BE2C (cell line): ENCODE data around the gene CACNG1.

Source experiments
- DNase-seq: peaks from one replicate; pipeline ENCODE4 v3.0.0-alpha.2; 2020
- H3K27me3 ChIP-seq: fragments of 250-450 bp; sonication (Bioruptor Pico); 2 replicates; pipeline ENCODE4 v1.5.1; 2020; ENCODE audit warnings: mild to moderate bottlenecking
- H3K36me3 ChIP-seq: fragments of 250-450 bp; sonication (Bioruptor Pico); 2 replicates; pipeline ENCODE4 v1.5.1; 2020; ENCODE audit warnings: mild to moderate bottlenecking
- H3K4me1 ChIP-seq: fragments of 250-450 bp; sonication (Bioruptor Pico); 2 replicates; pipeline ENCODE4 v1.5.1; 2020
- H3K4me3 ChIP-seq: 2 replicates; pipeline ENCODE4 v1.5.1; 2011; ENCODE audit warnings: low read depth, low read length
- H3K9me3 ChIP-seq: fragments of 250-450 bp; sonication (Bioruptor Pico); 2 replicates; pipeline ENCODE4 v1.5.1; 2020
- CTCF ChIP-seq: IDR thresholded peaks from 2 replicates; pipeline ENCODE4 v1.5.1; 2012; ENCODE audit warnings: mild to moderate bottlenecking, low read depth, low read length

Gene CACNG1

GRCh38 chr17:67074781-67075180, 30.4 kb downstream of the CACNG1 start:
- no peaks in the 10 kb centered on the region for H3K27me3 ChIP-seq
- no peaks in the 10 kb centered on the region for H3K9me3 ChIP-seq
- DNase-seq = no peak
- peaks cover 5% of the 10 kb centered on the region for H3K36me3 ChIP-seq
- no peak overlapping the region for H3K4me3 ChIP-seq
- no peaks in the 10 kb centered on the region for H3K4me1 ChIP-seq
- no peak for TF ChIP-seq CTCF

- no peak for TF ChIP-seq CTCF
- no peaks in the 10 kb centered on the region for H3K27me3 ChIP-seq
- no peaks in the 10 kb centered on the region for H3K9me3 ChIP-seq
- no peak for DNase-seq
- peaks cover 5% of the 10 kb centered on the region for H3K36me3 ChIP-seq
- peaks cover 3% of the 10 kb centered on the region; the same call in 1 of the 2 replicates for H3K4me1 ChIP-seq
- no peak overlapping the region for H3K4me3 ChIP-seq
Observed at GRCh38 chr17:67076290-67076689, 31.9 kb downstream of the CACNG1 start.

- H3K4me3 ChIP-seq = no peak overlapping the region
- peaks cover 3% of the 10 kb centered on the region; the same call in 1 of the 2 replicates for H3K4me1 ChIP-seq
Observed at GRCh38 chr17:67078292-67078691, 33.9 kb downstream of the CACNG1 start.

GRCh38 chr17:67079491-67079890, 35.1 kb downstream of the CACNG1 start:
- no peaks in the 10 kb centered on the region for H3K27me3 ChIP-seq
- H3K4me3 ChIP-seq = no peak overlapping the region
- peaks cover 3% of the 10 kb centered on the region; the same call in 1 of the 2 replicates for H3K4me1 ChIP-seq
- TF ChIP-seq CTCF = no peak
- no peak for DNase-seq
- no peaks in the 10 kb centered on the region for H3K9me3 ChIP-seq
- H3K36me3 ChIP-seq = peaks cover 11% of the 10 kb centered on the region

More at GRCh38 chr17:67078292-67078691, 33.9 kb downstream of the CACNG1 start:
- H3K9me3 ChIP-seq = no peaks in the 10 kb centered on the region
- DNase-seq = no peak
- H3K27me3 ChIP-seq = no peaks in the 10 kb centered on the region
- H3K36me3 ChIP-seq = peaks cover 7% of the 10 kb centered on the region
- no peak for TF ChIP-seq CTCF

- H3K4me3 ChIP-seq = no peak overlapping the region
- H3K9me3 ChIP-seq = no peaks in the 10 kb centered on the region
- DNase-seq = no peak
- H3K27me3 ChIP-seq = no peaks in the 10 kb centered on the region
- peaks cover 16% of the 10 kb centered on the region for H3K36me3 ChIP-seq
- TF ChIP-seq CTCF = no peak
- peaks cover 3% of the 10 kb centered on the region; the same call in 1 of the 2 replicates for H3K4me1 ChIP-seq
Observed at GRCh38 chr17:67080804-67081203, 36.5 kb downstream of the CACNG1 start.

- H3K4me3 ChIP-seq = no peak overlapping the region
- no peaks in the 10 kb centered on the region for H3K9me3 ChIP-seq
- TF ChIP-seq CTCF = peak; percentile 29
- peaks cover 3% of the 10 kb centered on the region; the same call in 1 of the 2 replicates for H3K4me1 ChIP-seq
- no peak for DNase-seq
- no peaks in the 10 kb centered on the region for H3K27me3 ChIP-seq
- peaks cover 23% of the 10 kb centered on the region for H3K36me3 ChIP-seq
Observed at GRCh38 chr17:67082107-67082506, 37.8 kb downstream of the CACNG1 start.
